HPDE6-E6E7 (cell line): ENCODE results near the gene IPO8.
A peak's percentile ranks its signal among the peaks of the same experiment; 100 is the strongest.

Source experiments
- DNase-seq: peaks from one replicate; pipeline ENCODE4 v3.0.0; 2011; ENCODE audit warnings: missing footprints; ENCODE audit errors: extremely low spot score

The IPO8 gene

DNA sequence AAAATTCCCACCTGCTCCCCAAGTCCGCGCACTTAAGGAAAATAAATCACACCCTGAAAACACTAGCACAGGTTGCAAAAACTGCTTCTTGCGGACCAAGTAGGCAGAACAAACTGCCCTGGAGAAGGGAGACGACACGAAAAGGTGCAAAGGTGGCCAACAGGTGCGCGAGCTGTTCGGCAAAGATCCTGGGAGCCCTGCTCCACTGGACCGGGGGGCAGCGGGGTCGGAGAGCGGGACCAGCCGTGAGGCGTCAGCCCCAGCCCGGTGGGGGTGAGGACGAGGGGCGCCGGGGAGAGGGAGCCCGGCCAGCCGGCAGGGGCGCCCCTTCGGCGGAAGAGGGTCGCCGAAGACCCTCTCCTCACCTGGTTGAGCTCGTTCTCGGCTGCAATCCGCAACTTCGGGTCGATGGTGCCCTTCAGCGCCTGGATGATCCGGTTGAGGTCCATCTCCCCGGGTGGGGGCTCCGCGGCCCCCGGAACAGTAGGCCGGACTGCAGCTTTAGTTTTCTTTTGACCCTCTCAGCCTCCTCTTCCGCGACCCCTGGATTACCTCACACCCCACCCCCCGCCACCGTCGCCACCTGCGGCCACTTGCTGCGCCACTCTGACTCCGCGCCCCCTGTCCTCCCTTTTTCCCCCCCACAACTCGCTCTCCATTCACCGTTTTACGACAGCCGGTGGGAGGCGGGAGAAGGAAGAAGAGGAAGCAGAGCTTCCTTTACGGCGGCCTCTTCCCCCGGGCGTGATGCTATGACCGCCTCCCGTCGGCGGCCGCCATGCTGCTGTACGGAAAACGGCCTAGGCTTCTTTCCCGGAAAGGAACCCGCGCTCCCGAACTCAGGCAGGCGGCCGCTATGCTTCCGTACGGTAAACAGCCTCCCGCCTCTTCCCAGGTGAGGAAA is at the start of gene IPO8:
TSS of gene IPO8 (minus strand) at position 671 of the 904 bp plus-strand sequence. CDS start at position 449, 222 bp downstream.
- DNase-seq, result peak; percentile 85

DNA sequence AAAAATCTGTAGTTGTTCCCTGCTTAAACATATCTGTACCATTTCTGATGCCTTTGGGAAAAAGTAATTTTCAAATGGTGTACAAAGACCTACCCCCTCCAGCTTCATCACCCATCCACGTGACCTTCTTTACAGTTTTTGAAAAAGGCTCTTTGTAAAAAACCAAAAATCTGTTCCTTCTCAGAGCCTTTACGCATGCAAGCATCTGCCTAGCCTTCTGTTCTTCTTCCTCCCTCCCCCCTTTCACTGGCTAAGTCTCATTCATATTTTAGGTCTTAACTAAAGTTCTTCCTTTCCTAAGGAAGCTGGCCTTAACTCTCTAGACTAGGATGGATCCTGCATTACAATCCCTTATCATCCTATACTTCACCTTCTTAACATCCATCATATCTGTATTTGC is 48.7 kb upstream of the IPO8 start:
- no peak for DNase-seq

DNA sequence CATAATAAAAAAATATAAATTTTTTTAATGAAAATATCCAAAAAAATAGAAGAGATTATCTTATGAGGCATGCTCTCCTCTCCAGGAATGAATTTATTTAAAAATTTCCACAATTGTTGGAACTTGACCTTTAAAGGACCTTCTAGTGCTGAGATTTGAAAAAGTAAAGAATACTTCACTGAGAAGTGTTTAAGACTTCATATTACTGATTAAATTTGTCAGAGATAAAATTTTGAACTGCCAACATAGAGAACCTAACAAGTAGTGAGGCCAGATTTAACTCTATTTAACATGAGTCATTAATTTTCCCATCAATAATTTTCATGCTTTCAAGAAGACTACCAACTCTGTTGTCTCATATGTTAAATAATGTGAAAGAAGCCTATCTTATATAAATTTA is 44.6 kb upstream of the IPO8 start:
- no peak for DNase-seq

DNA sequence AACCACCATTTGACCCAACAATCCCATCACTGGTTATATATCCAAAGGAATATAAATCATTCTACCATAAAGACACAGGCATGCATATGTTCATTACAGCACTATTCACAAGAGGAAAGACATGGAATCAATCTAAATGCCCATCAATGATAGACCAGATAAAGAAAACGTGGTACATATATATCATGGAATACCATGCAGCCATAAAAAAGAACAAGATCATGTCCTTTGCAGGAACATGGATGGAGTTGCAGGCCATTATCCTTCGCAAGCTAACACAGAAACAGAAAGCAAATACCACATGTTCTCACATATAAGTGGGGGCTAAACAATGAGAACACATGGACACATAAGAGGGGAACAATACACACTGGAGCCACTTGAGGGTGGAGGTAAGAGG is 43.4 kb upstream of the IPO8 start:
- DNase-seq, result no peak

DNA sequence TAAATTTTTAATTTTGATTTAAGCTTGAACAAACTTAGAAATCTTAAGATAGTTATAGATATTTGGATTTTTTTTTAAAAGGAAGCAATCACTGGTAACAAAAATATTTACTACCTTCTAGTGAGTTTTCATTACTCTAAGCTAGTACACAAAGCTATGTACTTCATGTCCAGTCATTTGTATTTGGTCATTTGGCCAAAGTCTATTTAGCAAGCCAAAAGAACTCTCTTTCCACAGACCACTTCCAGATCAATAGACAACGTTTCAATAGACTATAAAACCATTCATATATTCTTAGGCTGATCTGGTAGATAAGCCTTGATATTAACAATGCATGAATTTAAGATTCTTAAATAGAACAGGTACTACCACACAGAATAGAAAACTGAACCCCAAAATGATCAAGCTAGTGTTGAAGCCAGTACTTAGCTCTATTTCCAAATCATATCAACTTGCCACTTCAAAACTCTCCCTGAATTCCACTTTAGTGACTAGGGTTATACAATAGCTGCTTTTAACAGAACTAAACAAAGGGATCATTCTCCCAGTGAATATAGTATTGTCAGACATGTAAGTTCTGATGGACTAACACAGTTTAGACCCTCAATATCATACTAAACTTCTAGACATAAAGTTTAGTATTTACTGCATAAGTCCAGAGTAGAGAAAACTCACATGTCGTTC is 37.4 kb upstream of the IPO8 start:
- no peak for DNase-seq

DNA sequence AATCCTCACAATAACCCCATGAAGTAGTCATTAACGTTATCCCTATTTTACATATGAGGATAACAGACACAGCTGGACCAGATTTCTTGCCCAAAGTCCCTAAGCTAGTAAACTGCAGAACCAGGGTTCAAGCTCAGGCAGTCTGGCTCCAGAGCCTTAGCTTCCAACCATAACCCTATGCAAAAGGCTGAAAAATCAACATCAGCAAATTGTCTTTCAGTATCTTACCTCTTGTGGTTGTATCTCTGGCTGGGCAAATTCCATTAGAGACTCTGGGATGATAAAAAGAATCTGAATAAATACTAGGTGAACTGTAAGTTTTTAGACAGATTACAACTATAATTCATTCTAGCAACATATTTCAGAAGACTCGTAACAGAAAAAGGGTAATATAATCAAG is 34.3 kb upstream of the IPO8 start:
- no peak for DNase-seq

DNA sequence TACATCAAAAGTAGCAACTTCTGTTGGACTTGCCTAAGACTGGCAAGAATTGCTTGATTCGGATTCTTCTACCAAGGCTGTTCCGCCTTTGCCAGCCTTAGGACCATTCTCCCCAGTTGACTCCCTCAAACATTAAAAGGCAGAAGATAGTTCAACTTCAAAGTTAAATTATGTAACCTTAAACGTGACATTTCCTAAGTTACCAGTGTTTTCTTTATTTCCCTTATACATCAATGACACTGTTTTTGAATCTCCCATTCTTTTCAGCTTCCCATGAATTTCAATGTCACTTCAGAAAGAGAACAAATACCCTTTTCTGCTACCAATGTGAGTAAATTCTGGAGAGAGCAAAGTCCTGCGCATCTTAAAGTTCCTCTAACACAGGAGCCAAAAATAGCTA is 33.9 kb upstream of the IPO8 start:
- no peak for DNase-seq

DNA sequence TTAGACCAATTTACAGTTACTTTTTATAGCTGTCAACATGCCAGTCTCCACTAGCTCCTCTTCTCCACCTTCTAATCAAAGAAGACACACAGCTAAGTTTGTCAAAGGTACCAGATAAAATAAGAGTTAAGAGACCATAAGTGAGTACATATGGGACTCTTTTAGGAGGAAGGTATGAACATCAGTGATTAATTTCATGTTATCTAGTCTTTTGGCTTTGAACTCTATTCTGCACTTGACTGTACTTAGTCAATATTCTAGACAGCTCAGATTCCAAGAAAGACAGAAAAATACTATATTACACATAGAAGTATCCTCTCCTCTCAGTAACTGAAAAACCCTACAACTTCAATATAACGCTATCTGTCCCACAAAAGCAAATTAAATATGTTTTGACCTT is 31.0 kb upstream of the IPO8 start:
- DNase-seq, result no peak

DNA sequence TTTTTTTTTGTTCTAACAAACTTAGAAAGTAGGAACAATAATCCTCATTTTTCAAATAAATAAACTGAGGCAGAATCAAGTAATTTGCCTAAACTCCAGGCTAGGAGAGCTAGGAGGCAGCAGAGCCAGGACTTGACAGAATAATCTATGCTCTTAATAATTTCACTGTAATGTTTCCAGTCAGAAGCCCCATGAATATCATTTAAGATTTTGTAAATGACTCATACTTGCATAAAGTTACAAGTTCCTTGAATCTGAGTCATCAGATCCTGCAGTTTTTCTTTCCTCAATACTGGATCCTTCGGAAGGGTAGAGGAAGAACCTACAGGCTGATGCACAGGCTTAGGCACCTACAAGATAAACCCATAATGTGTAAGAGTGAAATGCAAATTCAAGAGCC is 30.1 kb upstream of the IPO8 start:
- DNase-seq, result peak; percentile 46

DNA sequence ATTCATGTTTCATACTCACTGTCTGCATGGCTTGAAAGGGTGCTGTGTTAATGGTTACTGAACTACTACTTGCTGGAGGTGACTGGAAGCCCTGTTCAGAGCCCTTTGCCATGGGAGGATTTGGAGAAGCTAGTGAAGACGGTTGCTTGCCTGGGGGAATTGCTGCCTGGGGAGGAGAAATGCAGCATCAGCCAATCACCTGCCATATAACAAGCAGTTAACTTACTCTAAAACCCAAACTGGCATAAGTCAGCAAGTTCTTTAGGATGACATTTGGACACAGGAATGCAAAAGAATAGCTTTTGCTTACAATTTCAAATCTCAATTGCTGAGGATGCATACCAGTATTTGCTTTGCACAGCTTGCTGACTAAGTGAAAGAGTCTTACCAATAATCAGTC is 23.4 kb upstream of the IPO8 start:
- DNase-seq, result no peak

DNA sequence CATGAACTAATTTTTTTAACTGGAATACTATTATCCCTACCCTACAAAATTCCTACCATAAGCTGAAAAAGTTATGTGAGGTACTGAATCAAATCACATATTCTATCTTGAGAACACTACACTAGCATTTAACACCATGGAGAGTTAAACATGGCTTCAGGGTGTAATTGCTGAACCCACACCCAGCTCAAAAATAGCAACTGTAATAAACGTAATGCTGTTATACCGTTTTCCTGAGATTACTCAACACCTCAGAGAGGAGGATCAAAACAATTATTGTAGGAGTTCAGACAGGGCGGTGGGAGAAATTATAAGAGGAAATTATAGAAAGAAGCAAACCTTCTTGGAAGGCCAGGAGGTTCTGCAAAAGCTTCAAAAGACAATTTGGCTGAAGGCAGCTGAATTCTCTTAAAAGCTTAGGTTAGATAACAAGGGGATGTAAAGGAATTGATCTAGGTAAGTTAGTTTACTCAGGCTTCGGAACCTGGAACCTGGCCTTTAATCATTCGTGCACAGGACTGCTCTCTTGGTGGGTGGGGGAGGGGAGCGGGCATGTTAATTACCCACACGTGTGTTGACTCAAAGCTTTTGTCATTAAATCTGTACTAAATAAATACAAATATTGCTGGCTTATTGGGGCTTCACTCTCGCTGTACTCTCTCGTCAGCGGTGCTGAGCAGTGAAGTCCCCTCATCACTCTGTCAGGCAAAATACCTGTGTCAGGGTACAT is 12.1 kb upstream of the IPO8 start:
- DNase-seq, result no peak

DNA sequence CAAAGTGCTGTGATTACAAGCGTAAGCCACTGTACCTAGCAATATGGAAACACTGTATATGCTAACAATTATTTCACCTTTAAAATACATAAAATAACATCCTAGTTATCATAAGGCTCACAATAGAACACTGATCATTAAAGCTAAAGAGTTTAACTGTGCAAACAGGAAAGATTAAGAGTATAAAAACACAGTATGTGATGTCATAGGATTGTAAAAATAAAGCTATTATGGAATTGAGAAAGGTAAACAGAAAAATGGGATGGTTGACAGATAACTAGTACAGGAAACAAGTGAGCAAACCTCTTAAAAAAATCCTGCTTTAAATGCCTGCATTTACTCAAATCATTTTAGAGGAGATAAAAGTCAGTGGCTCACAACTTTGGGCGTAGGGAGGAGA is 10.8 kb upstream of the IPO8 start:
- DNase-seq, result no peak

DNA sequence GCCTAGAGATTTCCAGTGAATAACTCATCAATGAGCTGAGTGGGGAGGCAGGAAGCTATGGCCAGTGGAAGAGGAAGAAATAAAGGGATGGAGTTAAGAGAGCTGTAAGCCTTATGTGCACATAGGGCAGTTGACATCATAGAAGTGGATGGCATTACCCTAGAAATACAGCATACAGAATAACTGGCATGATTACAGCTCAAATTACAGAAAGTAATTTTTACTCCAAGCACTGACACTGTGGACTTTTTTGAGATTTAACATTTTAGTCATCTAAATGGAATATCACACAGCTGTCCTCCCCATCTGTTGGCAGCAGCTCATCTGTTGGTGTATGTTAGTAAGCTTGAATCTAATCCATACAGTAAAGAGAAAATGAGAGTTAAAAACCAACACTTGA is 5.4 kb upstream of the IPO8 start:
- DNase-seq, result no peak

DNA sequence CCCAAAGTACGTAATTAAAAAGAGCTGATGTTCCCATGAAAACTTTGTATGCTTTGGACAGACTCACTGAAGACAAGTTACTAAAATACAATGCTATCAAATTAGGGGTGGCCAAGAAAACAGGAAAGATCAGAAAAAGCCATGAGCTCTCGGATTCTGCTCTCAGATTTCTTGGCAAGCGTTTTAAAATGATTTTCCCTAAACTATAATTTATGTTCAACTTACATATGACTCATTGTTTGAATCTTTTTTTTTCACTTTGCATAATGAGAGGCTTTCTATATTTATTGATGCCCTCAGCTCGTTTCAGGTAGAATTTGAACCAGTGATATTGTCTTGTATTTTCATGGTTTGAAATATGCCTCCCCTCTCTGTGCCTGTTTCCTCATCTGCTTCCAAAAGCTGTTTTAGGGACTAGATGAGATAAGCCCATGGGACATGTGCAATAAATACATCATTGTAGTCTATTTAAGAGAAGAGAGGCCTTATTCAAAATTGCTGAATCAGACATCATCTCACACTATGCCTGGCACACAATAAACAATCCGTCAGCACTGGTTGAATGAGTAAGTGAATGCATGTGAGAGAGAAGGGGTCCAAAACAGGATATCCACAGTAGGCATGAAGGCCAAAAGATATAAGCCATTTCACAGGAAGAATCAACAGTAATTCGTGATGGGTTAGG is 4.7 kb upstream of the IPO8 start:
- no peak for DNase-seq

DNA sequence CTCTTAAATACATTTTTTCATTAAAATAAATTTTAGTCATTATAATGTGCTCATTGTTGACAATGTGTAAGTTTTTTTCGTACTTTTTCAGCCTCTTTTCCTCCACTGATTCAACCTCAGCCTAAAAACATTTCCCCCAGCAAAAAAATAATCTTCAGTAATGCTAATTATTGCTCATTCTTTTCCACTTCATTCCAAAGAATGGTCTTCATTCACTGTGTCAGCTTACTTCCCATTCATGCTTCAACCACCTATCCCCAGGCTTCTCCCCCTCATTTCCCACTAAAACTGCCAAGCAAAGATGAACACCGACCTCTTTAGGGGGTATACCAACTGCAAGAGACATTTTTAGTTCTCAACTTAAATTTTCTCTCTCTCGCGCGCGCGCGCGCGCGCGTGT is 2.7 kb upstream of the IPO8 start:
- DNase-seq, result no peak

DNA sequence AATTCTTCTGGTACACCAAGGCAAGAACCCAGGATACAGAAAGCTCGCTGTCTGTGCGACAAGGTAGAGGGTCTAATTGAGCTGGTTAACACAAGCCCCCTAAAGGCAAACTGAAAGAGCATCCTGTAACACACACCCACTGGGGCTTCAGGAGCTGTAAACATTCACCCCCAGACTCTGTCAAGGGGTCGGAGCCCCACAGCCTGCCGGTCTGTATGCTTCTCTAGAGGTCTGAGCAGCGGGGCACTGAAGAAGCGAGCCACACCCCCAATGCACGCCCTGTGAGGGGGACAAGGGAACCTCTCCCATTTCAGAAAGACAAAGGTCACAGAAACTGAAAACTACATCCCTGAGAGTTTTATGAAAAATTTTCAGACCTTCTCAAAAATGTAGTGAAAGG is 1.3 kb upstream of the IPO8 start:
- no peak for DNase-seq

DNA sequence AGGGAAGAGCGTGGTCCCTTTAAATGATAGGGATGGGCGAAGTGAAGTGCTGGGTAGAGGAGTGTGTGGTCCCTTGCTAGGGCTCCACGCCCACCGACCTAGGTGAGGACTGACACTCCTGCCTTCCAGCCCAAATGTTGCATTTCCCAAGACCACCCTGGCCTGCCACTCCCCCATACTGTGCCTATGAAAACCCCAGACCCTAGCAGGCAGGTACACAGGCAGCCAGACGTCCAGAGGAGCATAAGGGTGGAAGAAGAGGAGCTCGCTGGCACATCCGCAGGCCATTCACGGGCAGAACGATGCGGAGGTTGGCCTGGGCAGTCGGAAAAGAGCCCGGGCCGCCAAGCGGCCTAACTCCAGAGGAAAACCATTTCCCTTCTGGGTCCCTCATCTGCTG is 817 bp upstream of the IPO8 start:
- no peak for DNase-seq

DNA sequence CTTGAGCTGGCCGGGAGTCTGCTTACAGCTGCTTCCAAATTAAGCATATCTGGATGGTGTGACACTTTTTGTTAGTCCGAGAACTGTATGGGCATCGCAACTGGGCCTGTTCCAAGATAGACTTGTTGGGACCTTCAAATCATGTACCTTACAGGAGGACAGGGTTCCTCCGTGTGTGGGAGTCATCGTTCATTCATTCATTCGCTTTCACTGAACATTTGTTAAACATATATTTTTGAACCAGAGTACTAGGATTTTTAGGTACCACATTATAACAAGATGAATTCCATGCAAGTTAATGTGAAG is 387 bp upstream of the IPO8 start:
- no peak for DNase-seq

DNA sequence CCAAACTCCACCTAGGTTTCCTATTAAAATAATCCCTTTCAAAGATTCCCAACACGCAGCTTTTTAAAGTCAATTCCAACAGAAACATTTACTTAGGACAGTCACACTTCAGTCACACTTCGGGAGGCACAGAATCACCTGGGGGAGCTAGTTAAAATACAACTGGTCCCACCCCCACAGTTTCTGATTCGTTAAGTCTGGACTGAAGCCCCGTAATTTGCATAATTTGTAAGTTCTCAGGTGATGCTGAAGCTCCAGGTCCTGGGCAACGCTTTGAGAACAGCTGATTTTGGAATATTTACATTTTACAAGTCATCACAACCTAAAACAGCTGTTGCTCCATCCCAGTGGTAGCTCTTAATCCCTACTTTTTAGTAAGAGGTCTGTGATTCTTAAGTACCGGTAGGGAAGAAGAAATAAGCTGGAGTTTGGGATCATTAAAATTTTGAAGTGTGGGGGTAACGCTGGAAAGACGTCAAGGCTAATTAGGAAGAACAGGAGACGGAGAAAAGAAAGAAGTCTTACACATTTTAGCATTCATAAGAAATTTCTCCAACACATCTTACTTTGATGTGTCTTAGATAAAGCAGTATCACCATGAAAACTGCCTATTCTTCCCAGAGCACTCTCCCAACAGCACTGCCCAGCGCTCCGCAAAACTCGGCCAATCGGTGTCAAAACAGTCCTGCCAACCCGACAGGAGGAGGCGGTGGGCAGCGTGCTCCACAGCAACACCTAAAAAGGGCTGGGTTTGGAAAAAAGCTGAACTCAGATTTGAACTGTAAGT is 1.1 kb downstream of the IPO8 start:
- peak; percentile 39 for DNase-seq

DNA sequence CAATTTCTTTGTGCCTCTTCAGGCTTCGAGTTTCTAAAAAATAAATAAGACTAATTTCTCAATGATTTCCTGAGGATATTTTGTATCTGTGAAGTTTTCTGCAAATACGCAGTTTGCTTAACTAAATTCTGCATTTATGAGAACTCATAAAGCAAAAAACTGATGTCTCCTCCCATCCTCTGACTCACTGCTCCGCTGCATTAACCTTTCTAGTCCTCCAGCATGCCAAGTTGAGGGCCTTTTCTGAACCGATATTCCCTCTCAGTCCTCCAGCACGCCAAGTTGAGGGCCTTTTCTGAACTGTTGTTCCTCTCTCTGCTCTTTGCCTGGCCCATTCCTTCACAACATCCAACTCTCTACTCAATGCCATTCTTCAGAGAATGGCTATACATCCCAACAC is 3.2 kb downstream of the IPO8 start:
- no peak for DNase-seq

DNA sequence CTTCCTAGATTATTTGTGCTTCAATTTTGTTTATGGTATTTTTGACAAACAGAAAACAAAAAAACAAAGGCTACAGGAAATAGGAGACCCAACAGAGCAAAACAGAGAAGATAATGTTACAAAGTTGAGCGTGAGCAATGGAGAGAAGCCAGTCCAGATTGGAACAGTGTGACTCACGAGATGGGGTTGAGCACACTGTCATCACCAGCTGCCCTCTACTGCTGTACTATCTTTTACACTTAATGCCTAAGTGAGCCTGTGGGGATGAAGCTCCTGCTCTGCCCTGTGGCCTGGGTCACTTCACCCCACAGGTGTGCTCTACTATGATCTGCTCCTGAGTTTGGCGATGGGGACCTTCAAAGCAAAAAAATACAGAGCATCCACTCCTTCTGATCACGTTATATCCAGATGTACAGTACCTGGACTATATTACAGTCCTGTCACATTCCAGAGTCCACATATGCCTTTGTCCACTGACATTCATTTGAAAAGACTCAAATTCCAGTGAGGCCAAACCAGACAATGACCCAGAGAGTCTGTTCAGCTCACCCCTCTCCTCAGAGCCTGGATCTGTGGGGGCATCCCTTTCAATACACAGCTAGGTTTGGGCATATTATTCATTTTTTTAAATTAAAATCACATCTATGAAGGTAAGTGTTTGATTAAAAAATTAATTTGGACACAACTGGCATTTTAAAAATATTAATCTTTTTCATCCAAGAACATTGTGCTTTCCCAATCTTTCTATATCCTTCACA is 4.4 kb downstream of the IPO8 start:
- peak; percentile 77 for DNase-seq
